Esophagus muscularis mucosa (tissue), 4 donors: ENCODE results near the gene HGS. TPM values are rescaled to one million over a fixed set of nuclear protein-coding genes. Genes with fewer than 3 reads are reported as not detected.

ENCODE experiments used
- DNase-seq: peaks from one replicate; pipeline ENCODE4 v3.0.0-alpha.2; 2017; ENCODE audit errors: extremely low spot score
- H3K27ac ChIP-seq, 4 donors: fragments of 200-600 bp; sonication (generic); replicated peaks in 1 of 4; 1 replicate in 3 of 4; 2 replicates in 1 of 4; pipeline ENCODE4 v1.5.1; 2016 to 2019; ENCODE audit warnings: mild to moderate bottlenecking in 1 of 4
- H3K27me3 ChIP-seq, 4 donors: fragments of 200-600 bp; sonication (generic); one replicate each; pipeline versions ENCODE4 v1.5.1 to v1.6.0; 2016 to 2019
- H3K36me3 ChIP-seq, 4 donors: fragments of 200-600 bp; sonication (generic); one replicate each; pipeline ENCODE4 v1.5.1; 2016 to 2019
- H3K4me1 ChIP-seq, 4 donors: fragments of 200-600 bp; sonication (generic); one replicate each; pipeline ENCODE4 v1.5.1; 2016 to 2019
- H3K4me3 ChIP-seq, 4 donors: fragments of 200-600 bp; sonication (generic); 1 replicate in 2 of 4; 2 replicates in 2 of 4; pipeline ENCODE4 v1.5.1; 2016 to 2019; ENCODE audit warnings: mild to moderate bottlenecking in 4 of 4, moderate library complexity in 1 of 4
- H3K9me3 ChIP-seq, 4 donors: fragments of 200-600 bp; sonication (generic); 1 replicate in 3 of 4; 2 replicates in 1 of 4; pipeline ENCODE4 v1.5.1; 2016 to 2019
- CTCF ChIP-seq, 3 experiments: fragments of 200-600 bp in 2 of 3; fragments of 450-650 bp in 1 of 3; sonication (generic) in 2 of 3; IDR thresholded peaks; one replicate each; pipeline ENCODE4 v1.5.1; 2017 to 2019; ENCODE audit warnings: antibody characterized with exemption in 3 of 3, mild to moderate bottlenecking in 2 of 3, moderate library complexity in 1 of 3
- EP300 ChIP-seq: sonication (generic); formaldehyde crosslinking; IDR thresholded peaks from one replicate; pipeline ENCODE4 v1.6.1; 2017; ENCODE audit warnings: antibody characterized with exemption
- POLR2A ChIP-seq: fragments of 450-650 bp; IDR thresholded peaks from one replicate; pipeline ENCODE4 v1.6.1; 2017; ENCODE audit warnings: antibody characterized with exemption, moderate library complexity, mild to moderate bottlenecking, low read depth
- POLR2AphosphoS5 ChIP-seq, 2 donors: sonication (generic); formaldehyde crosslinking; IDR thresholded peaks; one replicate each; pipeline ENCODE4 v1.6.1; 2017; ENCODE audit warnings: antibody characterized with exemption in 2 of 2
- WGBS: methylation state at CpG from one replicate; pipeline ENCODE4 v1.1.5; 2018; 5-methylcytosine and 5-hydroxymethylcytosine counted together
- intact Hi-C: fragments of 100-400 bp; cut with DNase I; formaldehyde crosslinking; loops from one replicate; pipeline ENCODE4 v1.15.1; 2023
- total RNA-seq, 4 donors: library from RNA; depleted of rRNA; stranded (reverse); fragments of >200 nt; gene quantifications; one replicate each; pipeline versions ENCODE4 v1.1.0 to v1.2.1, GENCODE V29; 2016

The HGS gene
- total RNA-seq, 4 donors from 2014 or later = 47.8 to 99.1 (median 65.5) TPM

GRCh38 chr17:81722184-81723120, 38.6 kb downstream of the HGS start:
- Histone ChIP-seq H3K36me3 (peaks cover 0 to 27% (median 3%) of the 10 kb centered on the region in 4 donors), H3K27me3 (peaks cover 0 to 39% (median 1%) of the 10 kb centered on the region in 4 donors), H3K27ac (no peak overlapping the region), H3K4me1 (peaks cover 7 to 17% (median 13%) of the 10 kb centered on the region in 4 donors), H3K9me3 (no peaks in the 10 kb centered on the region), H3K4me3 (no peak overlapping the region)
- intact Hi-C loops = no loop called here
- DNase-seq = no peak
- WGBS = 49% methylated on average over 10 of the region's 10 CpGs
- TF ChIP-seq POLR2A (no peak), CTCF (IDR thresholded peaks at IDR 0.05) (no peak), POLR2AphosphoS5 (IDR thresholded peaks at IDR 0.05) (no peak), EP300 (no peak)

- intact Hi-C loops = no loop called here
- 68% methylated on average over 12 of the region's 12 CpGs for WGBS
Observed at GRCh38 chr17:81723651-81724209, 39.9 kb downstream of the HGS start.

GRCh38 chr17:81725439-81725838, 41.6 kb downstream of the HGS start:
- peaks cover 7 to 17% (median 13%) of the 10 kb centered on the region in 4 donors for H3K4me1 ChIP-seq
- H3K9me3 ChIP-seq = no peaks in the 10 kb centered on the region
- intact Hi-C loops = no loop called here
- no peak overlapping the region for H3K4me3 ChIP-seq
- TF ChIP-seq POLR2A (no peak), POLR2AphosphoS5 (IDR thresholded peaks at IDR 0.05) (no peak), CTCF (IDR thresholded peaks at IDR 0.05) (no peak), EP300 (no peak)
- no peaks in the 10 kb centered on the region for H3K36me3 ChIP-seq
- H3K27me3 ChIP-seq = peaks cover 0 to 68% (median 1%) of the 10 kb centered on the region in 4 donors
- no peak overlapping the region for H3K27ac ChIP-seq
- no peak for DNase-seq
- WGBS = 90% methylated on average over 9 of the region's 9 CpGs

More at GRCh38 chr17:81723651-81724209, 39.9 kb downstream of the HGS start:
- no peak overlapping the region for H3K27ac ChIP-seq
- peaks cover 0 to 14% (median 0%) of the 10 kb centered on the region in 4 donors for H3K36me3 ChIP-seq
- DNase-seq = no peak
- H3K4me3 ChIP-seq = no peak overlapping the region
- no peak for TF ChIP-seq EP300
- no peak for TF ChIP-seq POLR2AphosphoS5 (IDR thresholded peaks at IDR 0.05)
- no peak for TF ChIP-seq CTCF (IDR thresholded peaks at IDR 0.05)
- no peak for TF ChIP-seq POLR2A
- no peaks in the 10 kb centered on the region for H3K9me3 ChIP-seq
- H3K4me1 ChIP-seq = peaks cover 7 to 17% (median 13%) of the 10 kb centered on the region in 4 donors
- peaks cover 0 to 51% (median 1%) of the 10 kb centered on the region in 4 donors for H3K27me3 ChIP-seq

- no peak for DNase-seq
- Histone ChIP-seq H3K4me1 (peaks cover 7 to 17% (median 13%) of the 10 kb centered on the region in 4 donors), H3K36me3 (no peaks in the 10 kb centered on the region), H3K4me3 (no peak overlapping the region), H3K9me3 (no peaks in the 10 kb centered on the region), H3K27me3 (peaks cover 0 to 74% (median 1%) of the 10 kb centered on the region in 4 donors), H3K27ac (no peak overlapping the region)
- no peak for TF ChIP-seq CTCF (IDR thresholded peaks at IDR 0.05)
- intact Hi-C loops = no loop called here
- 53% methylated on average over 9 of the region's 9 CpGs for WGBS
Observed at GRCh38 chr17:81726004-81726403, 42.2 kb downstream of the HGS start.
